Transverse colon (tissue), 4 donors: Measurements from ENCODE around the gene KAT7.

Experiments
- CTCF ChIP-seq, 5 experiments: fragments of 200-600 bp in 3 of 5; fragments of 450-650 bp in 2 of 5; sonication (generic) in 3 of 5; IDR thresholded peaks; 1 replicate in 2 of 5; 2 replicates in 3 of 5; pipeline ENCODE4 v1.5.1; 2016 to 2017; ENCODE audit warnings: antibody characterized with exemption in 5 of 5, inconsistent platforms in 3 of 5, mild to moderate bottlenecking in 2 of 5, moderate library complexity in 1 of 5
- POLR2A ChIP-seq: fragments of 450-650 bp; IDR thresholded peaks from one replicate; pipeline ENCODE4 v1.6.1; 2016; ENCODE audit warnings: antibody characterized with exemption, mild to moderate bottlenecking, moderate library complexity
- POLR2AphosphoS5 ChIP-seq, 3 donors: sonication (generic); formaldehyde crosslinking; IDR thresholded peaks; one replicate each; pipeline ENCODE4 v1.6.1; 2016; ENCODE audit warnings: antibody characterized with exemption in 3 of 3

GRCh38 chr17:49848739-49849138 lies 60.3 kb downstream of the KAT7 start:
- TF ChIP-seq CTCF (IDR thresholded peaks at IDR 0.05) (no peak), POLR2AphosphoS5 (IDR thresholded peaks at IDR 0.05) (no peak), POLR2A (no peak)
